MM.1S (cell line): Measurements from ENCODE around the gene SF3B4.

Source experiments
- DNase-seq: peaks from one replicate; pipeline ENCODE4 v3.0.0-alpha.2; 2015
- H2AFZ ChIP-seq: fragments of 300-600 bp; sonication (generic); 2 replicates; pipeline ENCODE4 v1.6.0; 2016; ENCODE audit warnings: antibody characterized with exemption, low read length
- H3F3A ChIP-seq: fragments of 300-600 bp; sonication (generic); 2 replicates; pipeline ENCODE4 v1.6.1; 2016; ENCODE audit warnings: mild to moderate bottlenecking, antibody characterized with exemption, low read length, moderate library complexity, mixed read lengths; ENCODE audit not compliant: insufficient read depth
- H3K27ac ChIP-seq: fragments of 300-600 bp; sonication (generic); 2 replicates; pipeline ENCODE4 v1.5.1; 2016; ENCODE audit warnings: mild to moderate bottlenecking, low read length
- H3K27me3 ChIP-seq: fragments of 300-600 bp; sonication (generic); replicated peaks from 2 replicates; pipeline ENCODE4 v1.6.0; 2016; ENCODE audit warnings: low read length; ENCODE audit not compliant: insufficient read depth
- H3K36me3 ChIP-seq: fragments of 300-600 bp; sonication (generic); replicated peaks from 2 replicates; pipeline ENCODE4 v1.6.1; 2016; ENCODE audit warnings: mild to moderate bottlenecking, low read length, mixed read lengths; ENCODE audit not compliant: insufficient read depth
- H3K4me1 ChIP-seq: fragments of 300-600 bp; sonication (generic); 2 replicates; pipeline ENCODE4 v1.6.1; 2016; ENCODE audit warnings: low read length, mixed read lengths
- H3K4me2 ChIP-seq: fragments of 300-600 bp; sonication (generic); 2 replicates; pipeline ENCODE4 v1.6.0; 2016; ENCODE audit warnings: low read depth, low read length
- H3K4me3 ChIP-seq: fragments of 300-600 bp; sonication (generic); 2 replicates; pipeline ENCODE4 v1.5.1; 2016; ENCODE audit warnings: low read length, mixed read lengths
- H3K79me2 ChIP-seq: fragments of 300-600 bp; sonication (generic); 2 replicates; pipeline ENCODE4 v1.6.1; 2016; ENCODE audit warnings: mixed run types, low read length, mixed read lengths
- H3K9ac ChIP-seq: fragments of 300-600 bp; sonication (generic); 2 replicates; pipeline ENCODE4 v1.6.1; 2016; ENCODE audit warnings: low read length, mixed read lengths
- H3K9me2 ChIP-seq: fragments of 300-600 bp; sonication (generic); replicated peaks from 2 replicates; pipeline ENCODE4 v1.6.1; 2016; ENCODE audit warnings: mild to moderate bottlenecking, low read length, mixed read lengths; ENCODE audit not compliant: insufficient read depth
- H3K9me3 ChIP-seq: fragments of 300-600 bp; sonication (generic); replicated peaks from 2 replicates; pipeline ENCODE4 v1.6.1; 2016; ENCODE audit warnings: mild to moderate bottlenecking, low read length, mixed read lengths; ENCODE audit not compliant: insufficient read depth
- H4K20me1 ChIP-seq: fragments of 300-600 bp; sonication (generic); 2 replicates; pipeline ENCODE4 v1.6.1; 2016; ENCODE audit warnings: mild to moderate bottlenecking, low read length, moderate library complexity, mixed read lengths; ENCODE audit not compliant: insufficient read depth
- EZH2 ChIP-seq: fragments of 300-600 bp; sonication (generic); optimal IDR thresholded peaks from 2 replicates; pipeline ENCODE3; 2017; ENCODE audit warnings: low read depth, mild to moderate bottlenecking, antibody characterized with exemption, low read length, mixed read lengths
- EZH2phosphoT487 ChIP-seq: fragments of 300-600 bp; sonication (generic); IDR thresholded peaks from 2 replicates; pipeline ENCODE4 v1.6.1; 2018; ENCODE audit warnings: antibody characterized with exemption, low read length
- TF ChIP-seq, protein P1 (sequence below): fragments of 300-600 bp; sonication (generic); IDR thresholded peaks from 2 replicates; pipeline ENCODE4 v1.5.1; 2016; ENCODE audit warnings: antibody characterized with exemption, low read length, mixed read lengths

Gene SF3B4

DNA sequence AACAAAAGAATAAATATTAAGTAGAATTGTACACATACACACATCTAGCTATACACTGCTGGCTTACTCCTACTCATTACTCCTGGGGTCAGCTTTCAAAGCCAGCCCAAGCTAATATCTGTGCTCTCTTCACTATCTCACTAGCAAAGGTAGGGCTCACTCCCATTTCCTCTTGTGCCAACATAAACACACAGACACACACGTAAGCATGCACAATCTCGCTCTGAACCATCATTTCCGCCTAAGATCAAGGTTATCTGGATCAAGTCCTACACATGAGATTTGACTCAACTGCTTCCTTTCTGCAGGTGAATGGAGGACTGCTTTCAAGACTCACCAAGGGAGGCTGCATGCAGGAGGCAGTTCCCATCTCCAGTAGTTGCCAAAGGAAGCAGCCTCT lies 37.8 kb upstream of the SF3B4 start:
- H3K27me3 ChIP-seq, result no peaks in the 10 kb centered on the region
- no peak overlapping the region for H2AFZ ChIP-seq
- H3K27ac ChIP-seq, result no peak overlapping the region
- no peaks in the 10 kb centered on the region for H4K20me1 ChIP-seq
- H3K36me3 ChIP-seq, result no peaks in the 10 kb centered on the region
- TF ChIP-seq EZH2, result no peak
- no peak for TF ChIP-seq EZH2phosphoT487
- TF ChIP-seq, protein P1, sequence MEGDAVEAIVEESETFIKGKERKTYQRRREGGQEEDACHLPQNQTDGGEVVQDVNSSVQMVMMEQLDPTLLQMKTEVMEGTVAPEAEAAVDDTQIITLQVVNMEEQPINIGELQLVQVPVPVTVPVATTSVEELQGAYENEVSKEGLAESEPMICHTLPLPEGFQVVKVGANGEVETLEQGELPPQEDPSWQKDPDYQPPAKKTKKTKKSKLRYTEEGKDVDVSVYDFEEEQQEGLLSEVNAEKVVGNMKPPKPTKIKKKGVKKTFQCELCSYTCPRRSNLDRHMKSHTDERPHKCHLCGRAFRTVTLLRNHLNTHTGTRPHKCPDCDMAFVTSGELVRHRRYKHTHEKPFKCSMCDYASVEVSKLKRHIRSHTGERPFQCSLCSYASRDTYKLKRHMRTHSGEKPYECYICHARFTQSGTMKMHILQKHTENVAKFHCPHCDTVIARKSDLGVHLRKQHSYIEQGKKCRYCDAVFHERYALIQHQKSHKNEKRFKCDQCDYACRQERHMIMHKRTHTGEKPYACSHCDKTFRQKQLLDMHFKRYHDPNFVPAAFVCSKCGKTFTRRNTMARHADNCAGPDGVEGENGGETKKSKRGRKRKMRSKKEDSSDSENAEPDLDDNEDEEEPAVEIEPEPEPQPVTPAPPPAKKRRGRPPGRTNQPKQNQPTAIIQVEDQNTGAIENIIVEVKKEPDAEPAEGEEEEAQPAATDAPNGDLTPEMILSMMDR, result no peak
- H3K9me3 ChIP-seq, result no peaks in the 10 kb centered on the region
- no peaks in the 10 kb centered on the region for H3K9me2 ChIP-seq
- H3K9ac ChIP-seq, result no peak overlapping the region
- H3K4me1 ChIP-seq, result peaks cover 8% of the 10 kb centered on the region; the same call in 1 of the 2 replicates
- H3K4me2 ChIP-seq, result no peak overlapping the region
- no peak for DNase-seq
- H3K79me2 ChIP-seq, result no peaks in the 10 kb centered on the region
- H3F3A ChIP-seq, result peaks cover 8% of the 10 kb centered on the region; the same call in 1 of the 2 replicates
- H3K4me3 ChIP-seq, result no peak overlapping the region

DNA sequence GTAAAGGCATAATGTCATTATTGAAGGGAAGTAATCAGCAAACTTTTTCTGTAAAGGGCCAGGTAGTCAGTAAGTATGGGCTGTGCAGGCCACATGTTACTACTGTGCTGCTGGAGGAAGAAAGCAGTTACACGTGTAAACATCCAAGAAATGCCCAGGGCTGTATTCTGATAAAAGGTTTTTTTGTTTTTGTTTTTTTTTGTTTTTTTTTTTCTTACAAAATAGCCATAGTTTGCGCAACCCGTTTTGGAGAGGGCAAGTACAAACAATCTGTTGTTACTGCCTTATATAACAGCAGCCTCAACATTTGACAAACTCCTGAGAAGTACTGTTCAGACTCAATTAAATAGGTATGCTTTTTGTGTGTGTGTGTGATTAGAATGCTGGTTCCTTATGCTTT lies 35.8 kb upstream of the SF3B4 start:
- no peaks in the 10 kb centered on the region for H3K9me2 ChIP-seq
- no peak overlapping the region for H2AFZ ChIP-seq
- no peak for DNase-seq
- H3F3A ChIP-seq, result peaks cover 8% of the 10 kb centered on the region; the same call in 1 of the 2 replicates
- peaks cover 8% of the 10 kb centered on the region; the same call in 1 of the 2 replicates for H3K4me1 ChIP-seq
- H4K20me1 ChIP-seq, result no peaks in the 10 kb centered on the region
- H3K27ac ChIP-seq, result no peak overlapping the region
- TF ChIP-seq EZH2phosphoT487 (no peak), EZH2 (no peak)
- TF ChIP-seq, protein P1, result no peak
- no peak overlapping the region for H3K4me3 ChIP-seq
- no peaks in the 10 kb centered on the region for H3K79me2 ChIP-seq
- H3K9me3 ChIP-seq, result no peaks in the 10 kb centered on the region
- no peak overlapping the region for H3K9ac ChIP-seq
- H3K27me3 ChIP-seq, result no peaks in the 10 kb centered on the region
- no peak overlapping the region for H3K4me2 ChIP-seq
- H3K36me3 ChIP-seq, result 0 out of 2 replicates have a peak, but pooled peaks cover 4% of the 10 kb centered on the region

GRCh38 chr1:149962736-149963135 lies 35.1 kb upstream of the SF3B4 start:
- H3K4me2 ChIP-seq, result no peak overlapping the region
- H2AFZ ChIP-seq, result no peak overlapping the region
- no peak for DNase-seq
- H3K9ac ChIP-seq, result no peak overlapping the region
- H3K4me1 ChIP-seq, result peaks cover 8% of the 10 kb centered on the region; the same call in 1 of the 2 replicates
- no peak overlapping the region for H3K4me3 ChIP-seq
- H3K27me3 ChIP-seq, result no peaks in the 10 kb centered on the region
- no peaks in the 10 kb centered on the region for H3K9me3 ChIP-seq
- H3F3A ChIP-seq, result peaks cover 8% of the 10 kb centered on the region; the same call in 1 of the 2 replicates
- no peaks in the 10 kb centered on the region for H4K20me1 ChIP-seq
- TF ChIP-seq EZH2 (no peak), EZH2phosphoT487 (no peak)
- TF ChIP-seq, protein P1, result no peak
- 0 out of 2 replicates have a peak, but pooled peaks cover 4% of the 10 kb centered on the region for H3K36me3 ChIP-seq
- H3K27ac ChIP-seq, result no peak overlapping the region; the same call in 1 of the 2 replicates
- no peaks in the 10 kb centered on the region for H3K9me2 ChIP-seq
- H3K79me2 ChIP-seq, result no peaks in the 10 kb centered on the region
